ENCODE measurements around the gene FDCSP. TPM values are rescaled to one million over a fixed set of nuclear protein-coding genes. Genes with fewer than 3 reads are reported as not detected.

FDCSP gene
- total RNA-seq, 4 donors from 2014 or later: 5.7 TPM; not detected in 3

- no peaks in the 10 kb centered on the region for H3K9me3 ChIP-seq
- TF ChIP-seq, protein P1, sequence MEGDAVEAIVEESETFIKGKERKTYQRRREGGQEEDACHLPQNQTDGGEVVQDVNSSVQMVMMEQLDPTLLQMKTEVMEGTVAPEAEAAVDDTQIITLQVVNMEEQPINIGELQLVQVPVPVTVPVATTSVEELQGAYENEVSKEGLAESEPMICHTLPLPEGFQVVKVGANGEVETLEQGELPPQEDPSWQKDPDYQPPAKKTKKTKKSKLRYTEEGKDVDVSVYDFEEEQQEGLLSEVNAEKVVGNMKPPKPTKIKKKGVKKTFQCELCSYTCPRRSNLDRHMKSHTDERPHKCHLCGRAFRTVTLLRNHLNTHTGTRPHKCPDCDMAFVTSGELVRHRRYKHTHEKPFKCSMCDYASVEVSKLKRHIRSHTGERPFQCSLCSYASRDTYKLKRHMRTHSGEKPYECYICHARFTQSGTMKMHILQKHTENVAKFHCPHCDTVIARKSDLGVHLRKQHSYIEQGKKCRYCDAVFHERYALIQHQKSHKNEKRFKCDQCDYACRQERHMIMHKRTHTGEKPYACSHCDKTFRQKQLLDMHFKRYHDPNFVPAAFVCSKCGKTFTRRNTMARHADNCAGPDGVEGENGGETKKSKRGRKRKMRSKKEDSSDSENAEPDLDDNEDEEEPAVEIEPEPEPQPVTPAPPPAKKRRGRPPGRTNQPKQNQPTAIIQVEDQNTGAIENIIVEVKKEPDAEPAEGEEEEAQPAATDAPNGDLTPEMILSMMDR (IDR thresholded peaks at IDR 0.05): no peak
- no peak for TF ChIP-seq POLR2A (IDR thresholded peaks at IDR 0.05)
- peaks cover 0 to 21% (median 0%) of the 10 kb centered on the region in 4 donors for H3K27me3 ChIP-seq
- H3K27ac ChIP-seq: no peak overlapping the region
- no peaks in the 10 kb centered on the region for H3K4me1 ChIP-seq
- intact Hi-C loops (cut with DNase I): no loop called here
- WGBS, 2 donors: 5 to 19% methylated on average over 2 of the region's 2 CpGs
- no peak overlapping the region for H3K4me3 ChIP-seq
- no peak for DNase-seq
- no peaks in the 10 kb centered on the region for H3K36me3 ChIP-seq
These were observed 43.3 kb upstream of the FDCSP start for GRCh38 chr4:70182517-70183167.

DNA sequence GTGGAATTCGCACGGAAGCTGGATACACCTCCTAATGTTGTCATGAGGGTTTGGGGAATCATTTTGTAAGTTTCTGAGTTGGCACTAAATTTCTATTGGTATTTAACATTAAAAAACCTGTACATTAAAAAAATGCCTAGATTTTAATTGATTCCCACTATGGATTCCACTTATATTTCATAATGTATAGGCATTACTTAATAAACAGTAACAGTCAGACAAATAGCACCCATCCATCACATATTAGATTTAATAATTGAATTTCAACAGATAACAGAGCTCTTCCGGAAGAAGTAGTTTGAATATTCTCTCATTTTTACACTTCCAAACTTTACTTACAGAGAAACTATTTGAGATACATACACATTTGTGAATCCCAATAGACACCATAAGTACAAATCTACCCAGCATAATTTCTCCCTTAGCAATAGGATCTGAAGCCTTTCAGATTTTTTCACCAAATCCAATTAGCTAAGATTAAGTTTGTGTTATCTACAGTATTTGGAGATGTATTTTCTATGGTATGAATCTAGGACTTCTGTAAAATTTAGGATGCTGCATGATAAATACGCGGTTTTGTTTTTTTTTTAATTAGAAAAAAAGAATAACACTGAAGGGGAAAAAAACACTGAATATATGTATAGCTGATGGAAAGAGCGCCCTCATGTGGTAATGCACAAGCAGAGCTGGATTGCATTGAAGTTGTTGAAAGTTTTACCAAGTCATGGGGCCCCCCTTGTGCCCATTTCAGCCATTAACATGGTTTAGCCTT lies 42.6 kb upstream of the FDCSP start:
- no peak overlapping the region for H3K27ac ChIP-seq
- H3K4me1 ChIP-seq: no peaks in the 10 kb centered on the region
- WGBS, 2 donors: 41 to 42% methylated on average over 6 of the region's 6 CpGs
- no peak for TF ChIP-seq POLR2A (IDR thresholded peaks at IDR 0.05)
- TF ChIP-seq, protein P1 (IDR thresholded peaks at IDR 0.05): peak in 3 of 6 experiments; percentile 41 to 61 (median 46)
- no peaks in the 10 kb centered on the region for H3K36me3 ChIP-seq
- H3K9me3 ChIP-seq: no peaks in the 10 kb centered on the region
- no peak for DNase-seq
- H3K4me3 ChIP-seq: no peak overlapping the region
- H3K27me3 ChIP-seq: peaks cover 0 to 21% (median 0%) of the 10 kb centered on the region in 4 donors
- intact Hi-C loops (cut with DNase I): no loop called here

- no peak overlapping the region for H3K4me3 ChIP-seq
- no peak overlapping the region for H3K27ac ChIP-seq
- H3K27me3 ChIP-seq: peaks cover 0 to 21% (median 0%) of the 10 kb centered on the region in 4 donors
- intact Hi-C loops (cut with DNase I): no loop called here
- no peaks in the 10 kb centered on the region for H3K36me3 ChIP-seq
- no peaks in the 10 kb centered on the region for H3K4me1 ChIP-seq
- WGBS, 2 donors: 81 to 92% methylated on average over 1 of the region's 1 CpG
- no peaks in the 10 kb centered on the region for H3K9me3 ChIP-seq
- TF ChIP-seq, protein P1 (IDR thresholded peaks at IDR 0.05): no peak
- no peak for TF ChIP-seq POLR2A (IDR thresholded peaks at IDR 0.05)
- no peak for DNase-seq
These were observed 42.0 kb upstream of the FDCSP start for GRCh38 chr4:70183940-70184246.

- H3K9me3 ChIP-seq: no peaks in the 10 kb centered on the region
- no peak overlapping the region for H3K27ac ChIP-seq
- no peak for TF ChIP-seq POLR2A (IDR thresholded peaks at IDR 0.05)
- TF ChIP-seq, protein P1 (IDR thresholded peaks at IDR 0.05): no peak
- H3K36me3 ChIP-seq: no peaks in the 10 kb centered on the region
- 87 to 88% methylated on average over 1 of the region's 1 CpG for WGBS, 2 donors
- H3K27me3 ChIP-seq: peaks cover 0 to 21% (median 0%) of the 10 kb centered on the region in 4 donors
- no peaks in the 10 kb centered on the region for H3K4me1 ChIP-seq
- intact Hi-C loops (cut with DNase I): no loop called here
- no peak overlapping the region for H3K4me3 ChIP-seq
- DNase-seq: no peak
These were observed 38.7 kb upstream of the FDCSP start for GRCh38 chr4:70187216-70187615.

DNA sequence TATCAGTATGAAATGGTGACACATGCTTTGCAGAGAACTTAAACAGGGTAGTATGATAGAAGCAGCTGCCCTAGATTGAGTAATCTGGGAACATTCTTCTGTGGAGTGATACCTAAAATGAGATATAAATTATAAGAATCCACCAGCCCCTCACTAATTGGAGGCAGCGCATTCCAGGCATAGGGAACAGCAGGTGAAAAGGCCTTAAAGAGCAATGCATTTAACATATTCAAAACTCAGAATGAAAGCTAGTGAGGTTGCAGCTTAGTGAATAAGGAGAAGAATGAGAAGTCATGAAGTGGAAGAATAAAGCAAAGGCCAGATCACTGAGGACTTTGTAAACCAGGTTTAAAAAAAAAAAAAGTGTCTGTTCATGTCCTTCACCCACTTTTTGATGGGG lies 35.3 kb upstream of the FDCSP start:
- no peaks in the 10 kb centered on the region for H3K36me3 ChIP-seq
- no peak for DNase-seq
- H3K4me1 ChIP-seq: no peaks in the 10 kb centered on the region
- no peak overlapping the region for H3K4me3 ChIP-seq
- H3K9me3 ChIP-seq: no peaks in the 10 kb centered on the region
- intact Hi-C loops (cut with DNase I): no loop called here
- no peak for TF ChIP-seq POLR2A (IDR thresholded peaks at IDR 0.05)
- TF ChIP-seq, protein P1 (IDR thresholded peaks at IDR 0.05): no peak
- WGBS, 2 donors: 90 to 94% methylated on average over 1 of the region's 1 CpG
- H3K27ac ChIP-seq: no peak overlapping the region
- H3K27me3 ChIP-seq: peaks cover 0 to 19% (median 0%) of the 10 kb centered on the region in 4 donors
